ENCODE results near the gene BCL11A. TPM values are rescaled to one million over a fixed set of nuclear protein-coding genes. Genes with fewer than 3 reads are reported as not detected.

BCL11A gene
- total RNA-seq, 2 experiments from 2014 or later: 0.03 TPM; not detected in 1

GRCh38 chr2:60497500-60497899 lies 56.0 kb downstream of the BCL11A start:
- ChIA-PET POLR2A (no interaction called here), CTCF (no interaction called here)
- no peaks in the 10 kb centered on the region for H3K9me3 Mint-ChIP-seq (ENCODE audit: insufficient read depth)
- H3K36me3 Mint-ChIP-seq (ENCODE audit: low read depth): no peaks in the 10 kb centered on the region
- H3K27me3 Mint-ChIP-seq (ENCODE audit: low read depth): no peaks in the 10 kb centered on the region
- peaks cover 17% of the 10 kb centered on the region for H3K4me1 Mint-ChIP-seq (ENCODE audit: low read depth)
- H3K27ac Mint-ChIP-seq: no peak overlapping the region
- DNase-seq (no peak), ATAC-seq (no peak)
- no peak overlapping the region for H3K4me3 Mint-ChIP-seq

GRCh38 chr2:60496956-60497355 lies 56.5 kb downstream of the BCL11A start:
- Mint-ChIP-seq H3K4me1 (ENCODE audit: low read depth) (peaks cover 17% of the 10 kb centered on the region), H3K27ac (no peak overlapping the region), H3K9me3 (ENCODE audit: insufficient read depth) (no peaks in the 10 kb centered on the region), H3K4me3 (no peak overlapping the region), H3K27me3 (ENCODE audit: low read depth) (no peaks in the 10 kb centered on the region), H3K36me3 (ENCODE audit: low read depth) (no peaks in the 10 kb centered on the region)
- DNase-seq (no peak), ATAC-seq (no peak)
- POLR2A ChIA-PET: no interaction called here
- CTCF ChIA-PET: no interaction called here

GRCh38 chr2:60496475-60496874 lies 57.0 kb downstream of the BCL11A start:
- ATAC-seq: no peak
- ChIA-PET POLR2A (no interaction called here), CTCF (no interaction called here)
- H3K36me3 Mint-ChIP-seq (ENCODE audit: low read depth): no peaks in the 10 kb centered on the region
- H3K4me3 Mint-ChIP-seq: no peak overlapping the region
- H3K27ac Mint-ChIP-seq: no peak overlapping the region
- peaks cover 17% of the 10 kb centered on the region for H3K4me1 Mint-ChIP-seq (ENCODE audit: low read depth)
- no peak for DNase-seq
- no peaks in the 10 kb centered on the region for H3K9me3 Mint-ChIP-seq (ENCODE audit: insufficient read depth)
- peaks cover 3% of the 10 kb centered on the region for H3K27me3 Mint-ChIP-seq (ENCODE audit: low read depth)

- peaks cover 17% of the 10 kb centered on the region for H3K4me1 Mint-ChIP-seq (ENCODE audit: low read depth)
- no peak overlapping the region for H3K4me3 Mint-ChIP-seq
- no peak for DNase-seq
- ChIA-PET POLR2A (no interaction called here), CTCF (no interaction called here)
- H3K27ac Mint-ChIP-seq: no peak overlapping the region
- H3K9me3 Mint-ChIP-seq (ENCODE audit: insufficient read depth): no peaks in the 10 kb centered on the region
- peaks cover 8% of the 10 kb centered on the region for H3K27me3 Mint-ChIP-seq (ENCODE audit: low read depth)
- no peak for ATAC-seq
- no peaks in the 10 kb centered on the region for H3K36me3 Mint-ChIP-seq (ENCODE audit: low read depth)
These were observed 58.3 kb downstream of the BCL11A start for GRCh38 chr2:60495041-60495625.

- ATAC-seq: no peak
- CTCF ChIA-PET: interaction anchor here (0.6 kb wide), 1 partner anchor 88 kb away, joined by 3 read pairs; no protein-coding TSS in a partner anchor
- no peak overlapping the region for H3K4me3 Mint-ChIP-seq
- peaks cover 12% of the 10 kb centered on the region for H3K4me1 Mint-ChIP-seq (ENCODE audit: low read depth)
- DNase-seq: no peak
- POLR2A ChIA-PET: no interaction called here
- peaks cover 8% of the 10 kb centered on the region for H3K27me3 Mint-ChIP-seq (ENCODE audit: low read depth)
- no peaks in the 10 kb centered on the region for H3K36me3 Mint-ChIP-seq (ENCODE audit: low read depth)
- no peaks in the 10 kb centered on the region for H3K9me3 Mint-ChIP-seq (ENCODE audit: insufficient read depth)
- H3K27ac Mint-ChIP-seq: no peak overlapping the region
These were observed 59.6 kb downstream of the BCL11A start for GRCh38 chr2:60493804-60494387.

- H3K36me3 Mint-ChIP-seq (ENCODE audit: low read depth): no peaks in the 10 kb centered on the region
- H3K9me3 Mint-ChIP-seq (ENCODE audit: insufficient read depth): no peaks in the 10 kb centered on the region
- no peak for ATAC-seq
- no peak overlapping the region for H3K27ac Mint-ChIP-seq
- H3K4me1 Mint-ChIP-seq (ENCODE audit: low read depth): no peaks in the 10 kb centered on the region
- no peak for DNase-seq
- H3K27me3 Mint-ChIP-seq (ENCODE audit: low read depth): peaks cover 8% of the 10 kb centered on the region
- ChIA-PET CTCF (no interaction called here), POLR2A (no interaction called here)
- H3K4me3 Mint-ChIP-seq: no peak overlapping the region
These were observed 60.9 kb downstream of the BCL11A start for GRCh38 chr2:60492548-60492947.

GRCh38 chr2:60490848-60491247 lies 62.6 kb downstream of the BCL11A start:
- Mint-ChIP-seq H3K36me3 (ENCODE audit: low read depth) (no peaks in the 10 kb centered on the region), H3K4me1 (ENCODE audit: low read depth) (no peaks in the 10 kb centered on the region), H3K4me3 (no peak overlapping the region), H3K27me3 (ENCODE audit: low read depth) (peaks cover 10% of the 10 kb centered on the region), H3K27ac (no peak overlapping the region), H3K9me3 (ENCODE audit: insufficient read depth) (no peaks in the 10 kb centered on the region)
- DNase-seq (no peak), ATAC-seq (no peak)
- ChIA-PET CTCF (no interaction called here), POLR2A (no interaction called here)

GRCh38 chr2:60490441-60490840 lies 63.0 kb downstream of the BCL11A start:
- CTCF ChIA-PET: no interaction called here
- no peak overlapping the region for H3K4me3 Mint-ChIP-seq
- H3K27me3 Mint-ChIP-seq (ENCODE audit: low read depth): peaks cover 10% of the 10 kb centered on the region
- no peak overlapping the region for H3K27ac Mint-ChIP-seq
- no peaks in the 10 kb centered on the region for H3K36me3 Mint-ChIP-seq (ENCODE audit: low read depth)
- H3K9me3 Mint-ChIP-seq (ENCODE audit: insufficient read depth): no peaks in the 10 kb centered on the region
- DNase-seq (no peak), ATAC-seq (no peak)
- POLR2A ChIA-PET: no interaction called here
- no peaks in the 10 kb centered on the region for H3K4me1 Mint-ChIP-seq (ENCODE audit: low read depth)

DNA sequence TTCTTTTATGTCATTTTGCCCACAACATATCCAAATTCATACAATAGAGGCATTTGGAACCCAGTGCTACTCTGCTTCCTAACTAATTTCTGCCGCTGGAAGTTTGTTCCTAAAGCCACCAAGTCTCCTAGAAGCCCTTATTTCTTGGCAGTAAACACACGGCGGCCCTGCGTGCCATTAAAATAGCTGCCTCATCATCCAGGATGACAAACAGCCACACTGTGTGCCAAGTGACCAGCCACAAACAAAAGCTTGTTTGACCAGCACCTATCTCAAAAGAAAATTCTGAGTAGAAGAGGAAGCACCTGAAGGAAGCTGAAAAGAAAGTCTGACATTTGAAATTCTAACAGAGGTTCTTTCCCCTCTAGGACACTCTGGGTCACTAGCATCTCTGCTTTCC lies 64.2 kb downstream of the BCL11A start:
- no peak for ATAC-seq
- no peak for DNase-seq
- Mint-ChIP-seq H3K4me1 (ENCODE audit: low read depth) (no peaks in the 10 kb centered on the region), H3K36me3 (ENCODE audit: low read depth) (no peaks in the 10 kb centered on the region), H3K9me3 (ENCODE audit: insufficient read depth) (no peaks in the 10 kb centered on the region), H3K4me3 (no peak overlapping the region), H3K27ac (no peak overlapping the region), H3K27me3 (ENCODE audit: low read depth) (peaks cover 10% of the 10 kb centered on the region)
- ChIA-PET CTCF (no interaction called here), POLR2A (interaction anchor here (0.6 kb wide), 1 partner anchor 25 kb away, joined by 3 read pairs; no protein-coding TSS in a partner anchor)

GRCh38 chr2:60488291-60488690 lies 65.2 kb downstream of the BCL11A start:
- POLR2A ChIA-PET: no interaction called here
- CTCF ChIA-PET: no interaction called here
- no peaks in the 10 kb centered on the region for H3K9me3 Mint-ChIP-seq (ENCODE audit: insufficient read depth)
- no peaks in the 10 kb centered on the region for H3K36me3 Mint-ChIP-seq (ENCODE audit: low read depth)
- ATAC-seq (no peak), DNase-seq (no peak)
- no peak overlapping the region for H3K4me3 Mint-ChIP-seq
- no peak overlapping the region for H3K27ac Mint-ChIP-seq
- no peaks in the 10 kb centered on the region for H3K4me1 Mint-ChIP-seq (ENCODE audit: low read depth)
- H3K27me3 Mint-ChIP-seq (ENCODE audit: low read depth): peaks cover 18% of the 10 kb centered on the region

- Mint-ChIP-seq H3K27ac (no peak overlapping the region), H3K9me3 (ENCODE audit: insufficient read depth) (no peaks in the 10 kb centered on the region), H3K4me1 (ENCODE audit: low read depth) (peaks cover under 1% of the 10 kb centered on the region), H3K36me3 (ENCODE audit: low read depth) (no peaks in the 10 kb centered on the region), H3K4me3 (no peak overlapping the region), H3K27me3 (ENCODE audit: low read depth) (peaks cover 24% of the 10 kb centered on the region)
- DNase-seq (no peak), ATAC-seq (no peak)
- CTCF ChIA-PET: no interaction called here
- POLR2A ChIA-PET: no interaction called here
These were observed 66.3 kb downstream of the BCL11A start for GRCh38 chr2:60487174-60487573.

GRCh38 chr2:60486551-60486950 lies 66.9 kb downstream of the BCL11A start:
- H3K27me3 Mint-ChIP-seq (ENCODE audit: low read depth): peaks cover 26% of the 10 kb centered on the region
- CTCF ChIA-PET: no interaction called here
- no peaks in the 10 kb centered on the region for H3K9me3 Mint-ChIP-seq (ENCODE audit: insufficient read depth)
- POLR2A ChIA-PET: no interaction called here
- ATAC-seq: no peak
- no peak overlapping the region for H3K4me3 Mint-ChIP-seq
- DNase-seq: no peak
- H3K4me1 Mint-ChIP-seq (ENCODE audit: low read depth): peaks cover 2% of the 10 kb centered on the region
- H3K27ac Mint-ChIP-seq: no peak overlapping the region
- no peaks in the 10 kb centered on the region for H3K36me3 Mint-ChIP-seq (ENCODE audit: low read depth)

- ATAC-seq (no peak), DNase-seq (no peak)
- ChIA-PET CTCF (no interaction called here), POLR2A (no interaction called here)
- Mint-ChIP-seq H3K36me3 (ENCODE audit: low read depth) (no peaks in the 10 kb centered on the region), H3K4me3 (no peak overlapping the region), H3K27ac (no peak overlapping the region), H3K27me3 (ENCODE audit: low read depth) (peaks cover 30% of the 10 kb centered on the region), H3K9me3 (ENCODE audit: insufficient read depth) (no peaks in the 10 kb centered on the region), H3K4me1 (ENCODE audit: low read depth) (peaks cover 2% of the 10 kb centered on the region)
These were observed 67.4 kb downstream of the BCL11A start for GRCh38 chr2:60486067-60486466.
